Omental fat pad (tissue), 4 donors: ENCODE measurements around the gene TOM1. TPM values are rescaled to one million over a fixed set of nuclear protein-coding genes. Genes with fewer than 3 reads are reported as not detected.

Source experiments
- ATAC-seq: fragments of 150-250 bp; one replicate; pipeline ENCODE4 v1.9.1; 2016; ENCODE audit warnings: mild to moderate bottlenecking, moderate library complexity; ENCODE audit not compliant: low FRiP score
- DNase-seq: peaks from one replicate; pipeline ENCODE4 v3.0.0-alpha.2; 2019; ENCODE audit warnings: low spot score
- total RNA-seq, 4 donors: library from RNA; depleted of rRNA; stranded (reverse); fragments of >200 nt; gene quantifications; one replicate each; pipeline ENCODE4 v1.1.0, GENCODE V29; 2016
- TF ChIP-seq, protein P1 (sequence below), 3 donors: fragments of 450-650 bp; IDR thresholded peaks; one replicate each; pipeline ENCODE4 v1.5.1; 2016 to 2017; ENCODE audit warnings: antibody characterized with exemption in 3 of 3, mild to moderate bottlenecking in 3 of 3, moderate library complexity in 2 of 3

The TOM1 gene
- total RNA-seq, 4 donors from 2014 or later, result 65.6 to 109 (median 93.2) TPM

DNA sequence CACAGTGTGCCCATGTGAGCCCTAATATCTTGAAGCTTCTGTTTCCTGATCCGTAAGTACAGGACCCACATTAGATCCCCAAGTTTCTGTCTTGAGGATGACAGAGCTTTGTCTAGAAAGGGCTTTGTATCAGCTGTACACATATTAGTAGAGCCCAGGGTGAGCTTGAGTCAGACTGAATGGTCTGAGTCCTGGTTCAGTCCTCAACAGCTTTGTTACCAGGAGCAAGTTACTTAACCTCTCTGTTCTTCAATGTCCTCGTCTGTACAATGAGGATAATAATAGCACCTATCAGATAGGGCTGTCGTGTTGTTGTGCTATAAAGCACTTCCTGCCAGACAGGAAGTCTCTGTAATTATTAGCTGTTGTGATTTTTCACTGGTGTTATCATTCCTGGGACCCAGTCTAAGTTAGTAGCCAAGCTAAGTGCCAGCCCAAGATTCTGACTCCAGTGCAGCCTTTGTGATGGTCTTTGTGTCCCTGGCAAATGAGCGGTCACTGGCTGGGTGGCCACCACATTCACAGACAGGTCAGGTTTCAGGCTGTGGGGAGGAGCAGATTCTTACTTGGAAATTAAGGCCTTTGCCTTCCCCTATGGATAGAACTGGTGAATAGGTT, 6.8 kb downstream of the TOM1 start:
- TF ChIP-seq, protein P1, sequence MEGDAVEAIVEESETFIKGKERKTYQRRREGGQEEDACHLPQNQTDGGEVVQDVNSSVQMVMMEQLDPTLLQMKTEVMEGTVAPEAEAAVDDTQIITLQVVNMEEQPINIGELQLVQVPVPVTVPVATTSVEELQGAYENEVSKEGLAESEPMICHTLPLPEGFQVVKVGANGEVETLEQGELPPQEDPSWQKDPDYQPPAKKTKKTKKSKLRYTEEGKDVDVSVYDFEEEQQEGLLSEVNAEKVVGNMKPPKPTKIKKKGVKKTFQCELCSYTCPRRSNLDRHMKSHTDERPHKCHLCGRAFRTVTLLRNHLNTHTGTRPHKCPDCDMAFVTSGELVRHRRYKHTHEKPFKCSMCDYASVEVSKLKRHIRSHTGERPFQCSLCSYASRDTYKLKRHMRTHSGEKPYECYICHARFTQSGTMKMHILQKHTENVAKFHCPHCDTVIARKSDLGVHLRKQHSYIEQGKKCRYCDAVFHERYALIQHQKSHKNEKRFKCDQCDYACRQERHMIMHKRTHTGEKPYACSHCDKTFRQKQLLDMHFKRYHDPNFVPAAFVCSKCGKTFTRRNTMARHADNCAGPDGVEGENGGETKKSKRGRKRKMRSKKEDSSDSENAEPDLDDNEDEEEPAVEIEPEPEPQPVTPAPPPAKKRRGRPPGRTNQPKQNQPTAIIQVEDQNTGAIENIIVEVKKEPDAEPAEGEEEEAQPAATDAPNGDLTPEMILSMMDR (IDR thresholded peaks at IDR 0.05), result no peak
- DNase-seq (no peak), ATAC-seq (no peak)

DNA sequence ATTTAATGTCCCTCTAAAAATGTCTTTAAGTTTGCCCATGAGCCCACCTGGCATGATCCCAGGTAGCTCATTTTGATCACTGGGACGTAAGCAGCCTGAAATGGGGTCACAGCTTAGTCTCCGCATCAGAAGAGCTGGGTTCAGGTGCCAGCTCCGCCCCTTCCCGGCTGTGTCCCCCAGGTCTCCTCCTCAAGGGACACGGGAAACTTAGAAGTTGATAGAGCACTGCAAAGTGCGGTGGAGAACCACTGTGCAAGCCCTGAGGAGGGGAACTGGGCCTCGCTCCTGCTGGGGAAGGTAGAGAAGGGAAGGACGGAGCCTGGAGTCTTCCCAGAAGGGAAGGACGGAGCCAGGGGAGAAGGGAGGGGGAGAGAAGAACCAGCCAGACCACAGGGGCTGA, 7.7 kb downstream of the TOM1 start:
- TF ChIP-seq, protein P1 (IDR thresholded peaks at IDR 0.05), result no peak
- ATAC-seq (no peak), DNase-seq (no peak)

DNA sequence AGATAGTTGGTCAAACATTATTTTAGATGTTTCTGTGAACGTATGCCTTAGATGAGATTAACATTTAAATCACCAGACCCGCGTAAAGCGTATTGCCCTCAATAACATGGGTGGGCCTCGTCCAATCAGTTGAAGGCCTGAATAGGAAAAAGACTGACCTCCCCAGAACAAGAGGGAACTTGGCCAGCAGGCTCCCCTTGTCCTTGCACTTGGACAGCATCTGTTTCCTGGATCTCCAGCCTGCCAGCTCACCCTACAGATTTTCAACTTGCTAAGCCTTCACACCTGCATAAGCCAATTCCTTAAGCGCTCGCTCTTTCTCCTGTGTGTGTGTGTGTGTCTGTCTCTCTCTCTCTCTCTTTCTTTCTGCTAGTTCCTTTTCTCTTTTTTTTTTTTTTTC, 8.2 kb downstream of the TOM1 start:
- DNase-seq (no peak), ATAC-seq (no peak)
- TF ChIP-seq, protein P1 (IDR thresholded peaks at IDR 0.05), result no peak

DNA sequence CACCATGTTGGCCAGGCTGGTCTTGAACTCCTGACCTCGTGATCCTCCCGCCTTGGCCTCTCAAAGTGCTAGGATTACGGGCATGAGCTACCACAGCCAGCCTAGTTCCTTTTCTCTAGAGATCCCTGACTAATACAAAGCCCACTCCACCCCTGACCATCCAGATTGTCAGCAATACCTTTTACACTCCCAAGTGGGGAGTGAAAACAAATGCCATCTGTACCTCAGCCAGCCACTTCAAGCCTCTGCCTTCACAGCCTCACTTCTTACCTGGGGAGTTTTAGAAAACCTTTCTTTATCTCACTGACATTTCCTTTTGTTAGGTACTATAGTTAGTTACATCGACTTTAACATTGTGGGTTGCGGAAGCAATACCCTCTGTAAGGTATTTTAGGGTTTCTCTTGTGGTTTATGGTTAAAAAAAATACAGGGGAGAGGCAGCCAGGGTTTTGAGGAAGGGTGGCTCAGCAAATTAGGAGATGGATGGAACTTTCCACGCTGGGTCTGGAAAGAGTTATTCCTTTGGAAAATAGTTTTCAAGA, 8.9 kb downstream of the TOM1 start:
- no peak for DNase-seq
- TF ChIP-seq, protein P1 (IDR thresholded peaks at IDR 0.05), result no peak
- no peak for ATAC-seq

DNA sequence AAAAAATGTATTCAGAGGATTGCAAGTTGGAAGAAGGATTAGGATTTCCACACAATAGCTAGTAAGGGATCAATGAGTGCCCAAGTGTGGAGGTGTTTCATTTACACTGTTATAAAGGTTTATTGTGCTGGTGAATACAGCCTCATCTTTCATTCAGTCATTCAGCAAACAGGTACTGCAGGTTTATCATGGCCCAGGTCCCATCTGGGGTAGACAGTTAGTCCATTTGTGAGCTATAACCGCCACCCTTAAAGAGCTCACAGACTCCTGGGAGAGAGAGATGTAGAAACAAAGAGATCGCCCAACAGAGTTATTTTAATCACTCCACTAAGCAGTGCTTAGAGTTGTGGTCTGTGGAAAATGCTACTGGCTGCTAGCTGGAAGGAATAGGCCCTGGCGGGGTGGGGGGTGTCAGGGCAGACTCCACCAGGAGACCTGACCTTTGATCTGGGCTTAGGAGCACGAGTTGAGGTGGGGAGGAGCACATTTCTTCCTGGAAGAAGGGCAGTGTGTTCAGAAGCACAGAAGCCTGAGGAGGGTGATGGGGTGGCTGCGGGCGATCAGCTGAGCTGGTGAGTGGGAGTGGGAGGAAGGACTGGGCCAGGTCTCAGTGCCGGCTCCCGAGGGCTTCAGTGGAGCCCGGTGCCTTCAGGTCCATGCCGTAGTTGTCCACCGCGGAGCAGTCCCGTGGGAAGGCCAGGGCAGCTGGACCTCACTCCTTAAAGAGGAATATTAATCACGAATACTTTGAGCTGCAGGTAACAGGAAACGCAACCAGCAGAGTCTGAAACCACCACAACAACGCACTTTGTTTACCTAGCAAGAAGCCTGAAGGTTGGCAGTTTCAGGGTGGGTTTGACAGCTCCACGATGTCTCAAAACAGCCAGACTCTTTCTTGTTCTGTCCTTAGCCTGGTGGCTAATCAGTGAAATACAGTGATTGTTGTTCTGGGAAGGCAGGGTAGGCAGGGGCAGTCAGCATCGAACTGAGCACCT, 11.2 kb downstream of the TOM1 start:
- DNase-seq (no peak), ATAC-seq (no peak)

DNA sequence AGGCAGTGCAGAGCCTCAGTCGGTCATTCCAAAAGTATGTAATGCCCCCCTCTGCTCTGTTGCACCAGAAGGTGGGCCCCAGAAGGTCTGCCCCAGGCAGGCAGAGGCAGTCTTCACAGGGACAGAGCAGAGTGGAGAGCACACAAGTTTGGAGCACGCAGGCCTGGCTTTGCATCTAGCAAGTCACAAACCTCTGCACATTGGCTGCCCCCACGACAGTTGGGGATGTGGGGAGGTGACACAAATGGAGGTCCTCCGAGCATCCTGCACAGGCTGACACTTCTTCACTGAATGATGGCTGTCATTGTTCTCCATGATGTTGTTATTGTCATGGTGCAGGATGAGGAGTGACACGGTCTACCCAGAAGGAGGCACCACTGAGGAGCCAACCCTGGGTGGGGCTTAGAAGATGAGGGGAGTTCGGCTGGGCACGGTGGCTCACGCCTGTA, 11.9 kb downstream of the TOM1 start:
- TF ChIP-seq, protein P1 (IDR thresholded peaks at IDR 0.05), result no peak
- no peak for DNase-seq
- ATAC-seq, result no peak

More for the DNA sequence above, 11.2 kb downstream of the TOM1 start:
- TF ChIP-seq, protein P1 (IDR thresholded peaks at IDR 0.05), result no peak
